ENCODE results near the gene PMIS2. TPM values are rescaled to one million over a fixed set of nuclear protein-coding genes. Genes with fewer than 3 reads are reported as not detected.

The PMIS2 gene
- not detected for total RNA-seq (2021; ENCODE audit: unreplicated experiment)
- not detected for polyA plus RNA-seq (2012; ENCODE audit: insufficient read length)
- not detected for Bru-seq, nascent RNA
- percentile 17 among the genes with signal in this experiment for BruChase-seq, experiment 1, labeled RNA remaining after a 2-hour chase
- percentile 22 among the genes with signal in this experiment for BruChase-seq, experiment 2, labeled RNA remaining after a 6-hour chase
- long read RNA-seq: 0 reads

GRCh38 chr19:35585848-35586247, at the start of gene PMIS2:
Gene PMIS2, plus strand, starts transcription at chr19:35586173. Its CDS starts 87 bp downstream, at chr19:35586260.
- BruUV-seq (replicated peaks): no TSS peak
- Histone ChIP-seq H3K4me3 (ENCODE audit: low read depth in 2 of 2, low read length in 2 of 2) (no peak within 1 kb of the TSS), H3K27me3 (ENCODE audit: control insufficient read depth, insufficient read depth, low read length) (peaks cover 3% of the 10 kb centered on the region), H3K9me3 (ENCODE audit: control insufficient read depth, insufficient read depth, low read depth, low read length) (no peaks in the 10 kb centered on the region), H3K4me1 (ENCODE audit: control insufficient read depth, insufficient read depth, low read length) (no peaks in the 10 kb centered on the region), H3K36me3 (ENCODE audit: control insufficient read depth, insufficient read depth, low read length) (no peaks in the 10 kb centered on the region), H3K27ac (ENCODE audit: low read length) (no peak within 1 kb of the TSS)
- intact Hi-C loops (cut with micrococcal nuclease; ENCODE audit: unreplicated experiment) (no loop called here), in situ Hi-C loops (cut with HindIII; ENCODE audit: low pct_unique_long_range_greater_than_20kb, low sequenced_read_pairs) (no loop called here)
- DNase-seq (ENCODE audit: low read depth, low spot score) (no peak), ATAC-seq (no peak)
- no peak for TF ChIP-seq CTCF (IDR thresholded peaks at IDR 0.05)
- TF ChIP-seq SIN3A (IDR thresholded peaks at IDR 0.05; ENCODE audit: borderline replicate concordance, insufficient read depth, low read depth, low read length): no peak
- no peak for TF ChIP-seq REST (IDR thresholded peaks at IDR 0.05; ENCODE audit: insufficient read depth in 1 of 2, low read depth in 2 of 2, low read length in 1 of 2)
- no peak for TF ChIP-seq POLR2AphosphoS5 (IDR thresholded peaks at IDR 0.05; ENCODE audit: low read depth, low read length)
- TF ChIP-seq TCF7L2 (IDR thresholded peaks at IDR 0.05; ENCODE audit: low read depth, low read length): no peak
- CTCF ChIA-PET: no interaction called here
- POLR2A ChIA-PET: interaction anchor here (0.6 kb wide), 1 partner anchor 529 kb away, joined by 6 read pairs; the partner anchor contains the start of gene POLR2I

- CTCF ChIA-PET: no interaction called here
- Histone ChIP-seq H3K27me3 (ENCODE audit: control insufficient read depth, insufficient read depth, low read length) (no peaks in the 10 kb centered on the region), H3K27ac (ENCODE audit: low read length) (no peak overlapping the region), H3K36me3 (ENCODE audit: control insufficient read depth, insufficient read depth, low read length) (no peaks in the 10 kb centered on the region), H3K4me3 (ENCODE audit: low read depth in 2 of 2, low read length in 2 of 2) (no peak overlapping the region), H3K9me3 (ENCODE audit: control insufficient read depth, insufficient read depth, low read depth, low read length) (no peaks in the 10 kb centered on the region), H3K4me1 (ENCODE audit: control insufficient read depth, insufficient read depth, low read length) (peaks cover 3% of the 10 kb centered on the region; the same call in 1 of the 2 replicates)
- intact Hi-C loops (cut with micrococcal nuclease; ENCODE audit: unreplicated experiment) (no loop called here), in situ Hi-C loops (cut with HindIII; ENCODE audit: low pct_unique_long_range_greater_than_20kb, low sequenced_read_pairs) (no loop called here)
- ATAC-seq (no peak), DNase-seq (ENCODE audit: low read depth, low spot score) (no peak)
- no TSS peak for BruUV-seq (replicated peaks)
- POLR2A ChIA-PET: no interaction called here
- TF ChIP-seq TCF7L2 (IDR thresholded peaks at IDR 0.05; ENCODE audit: low read depth, low read length) (no peak), REST (IDR thresholded peaks at IDR 0.05; ENCODE audit: insufficient read depth in 1 of 2, low read depth in 2 of 2, low read length in 1 of 2) (no peak), SIN3A (IDR thresholded peaks at IDR 0.05; ENCODE audit: borderline replicate concordance, insufficient read depth, low read depth, low read length) (no peak)
Measured at GRCh38 chr19:35539314-35539713, 46.7 kb upstream of the PMIS2 start.

Measured in Panc1 (cell line).